Vagina (tissue), 2 donors: ENCODE data around the gene GPHA2.

ENCODE experiments used
- CTCF ChIP-seq, 3 experiments: fragments of 450-650 bp in 2 of 3; fragments of 200-600 bp in 1 of 3; sonication (generic) in 1 of 3; IDR thresholded peaks; one replicate each; pipeline ENCODE4 v1.5.1; 2017 to 2019; ENCODE audit warnings: antibody characterized with exemption in 3 of 3, mild to moderate bottlenecking in 2 of 3, moderate library complexity in 2 of 3
- POLR2A ChIP-seq, 2 donors: fragments of 450-650 bp; IDR thresholded peaks; one replicate each; pipeline ENCODE4 v1.6.1; 2017; ENCODE audit warnings: antibody characterized with exemption in 2 of 2, mild to moderate bottlenecking in 2 of 2, moderate library complexity in 2 of 2
- POLR2AphosphoS5 ChIP-seq, 2 donors: sonication (generic); formaldehyde crosslinking; IDR thresholded peaks; one replicate each; pipeline ENCODE4 v1.9.0; 2017; ENCODE audit warnings: antibody characterized with exemption in 2 of 2, mild to moderate bottlenecking in 2 of 2, low read depth in 1 of 2; ENCODE audit not compliant: insufficient read depth in 1 of 2

DNA sequence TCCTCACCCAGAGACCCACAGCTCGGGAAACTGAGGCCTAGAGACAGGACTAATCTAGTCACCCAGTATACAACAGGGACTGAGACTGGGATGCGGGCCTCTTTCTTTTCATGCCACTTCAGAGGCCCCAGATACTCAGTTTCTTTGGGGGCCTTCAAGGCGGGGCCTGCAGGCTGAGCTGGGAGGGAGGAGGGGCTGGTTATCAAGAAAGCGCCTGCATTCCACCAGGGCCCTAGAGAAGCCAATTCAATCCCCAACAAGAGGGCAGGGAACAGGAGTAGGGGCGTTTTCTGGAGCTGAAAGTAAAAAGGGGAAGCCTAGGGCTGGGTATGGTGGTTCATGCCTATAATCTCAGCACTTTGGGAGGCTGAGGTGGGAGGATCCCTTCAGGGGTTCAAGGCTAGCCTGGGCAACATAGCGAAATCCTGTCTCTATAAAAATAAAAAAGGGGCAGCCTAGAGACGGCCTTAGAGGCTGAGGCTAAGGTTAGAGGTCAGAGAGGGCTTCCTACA is 20.3 kb downstream of the GPHA2 start:
- TF ChIP-seq CTCF (IDR thresholded peaks at IDR 0.05) (no peak), POLR2AphosphoS5 (IDR thresholded peaks at IDR 0.05; ENCODE audit: insufficient read depth in 1 of 2, low read depth in 1 of 2) (no peak), POLR2A (IDR thresholded peaks at IDR 0.05) (no peak)
